Fibroblast of lung (primary cell): ENCODE data around the gene CROCC2.

Experiments used
- EZH2 ChIP-seq: IDR thresholded peaks from 2 replicates; pipeline ENCODE4 v1.5.1; 2012; ENCODE audit warnings: low read length, control low read depth, mild to moderate bottlenecking; ENCODE audit errors: missing control alignments
- TF ChIP-seq, protein P1 (sequence below), 2 donors: IDR thresholded peaks in 1 of 2; conservative IDR thresholded peaks in 1 of 2; 1 replicate in 1 of 2; 2 replicates in 1 of 2; pipeline ENCODE4 v1.5.1; 2011 to 2012; ENCODE audit warnings: low read length in 2 of 2, control low read depth in 1 of 2, inconsistent platforms in 1 of 2, low read depth in 1 of 2, mild to moderate bottlenecking in 1 of 2

DNA sequence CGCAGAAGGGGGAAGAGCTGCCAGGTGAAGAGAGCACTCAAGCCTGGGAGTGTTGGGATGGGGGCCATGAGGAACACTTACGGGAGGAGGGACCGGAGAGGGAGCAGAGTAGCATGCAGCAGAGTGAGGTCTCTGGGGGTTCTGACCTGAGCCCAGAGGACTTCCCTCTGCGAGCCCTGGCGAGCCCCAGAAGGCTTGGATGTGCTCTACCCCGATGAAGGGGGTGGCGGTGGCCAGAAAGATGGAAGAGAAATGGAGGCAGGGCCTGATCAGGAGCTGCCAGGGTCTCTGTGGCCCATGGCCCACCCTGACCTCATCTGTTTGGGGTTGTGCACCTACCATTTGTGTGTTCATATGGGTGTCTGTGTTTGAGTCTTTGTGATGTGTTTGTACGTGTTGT lies 42.0 kb downstream of the CROCC2 start:
- TF ChIP-seq, protein P1, sequence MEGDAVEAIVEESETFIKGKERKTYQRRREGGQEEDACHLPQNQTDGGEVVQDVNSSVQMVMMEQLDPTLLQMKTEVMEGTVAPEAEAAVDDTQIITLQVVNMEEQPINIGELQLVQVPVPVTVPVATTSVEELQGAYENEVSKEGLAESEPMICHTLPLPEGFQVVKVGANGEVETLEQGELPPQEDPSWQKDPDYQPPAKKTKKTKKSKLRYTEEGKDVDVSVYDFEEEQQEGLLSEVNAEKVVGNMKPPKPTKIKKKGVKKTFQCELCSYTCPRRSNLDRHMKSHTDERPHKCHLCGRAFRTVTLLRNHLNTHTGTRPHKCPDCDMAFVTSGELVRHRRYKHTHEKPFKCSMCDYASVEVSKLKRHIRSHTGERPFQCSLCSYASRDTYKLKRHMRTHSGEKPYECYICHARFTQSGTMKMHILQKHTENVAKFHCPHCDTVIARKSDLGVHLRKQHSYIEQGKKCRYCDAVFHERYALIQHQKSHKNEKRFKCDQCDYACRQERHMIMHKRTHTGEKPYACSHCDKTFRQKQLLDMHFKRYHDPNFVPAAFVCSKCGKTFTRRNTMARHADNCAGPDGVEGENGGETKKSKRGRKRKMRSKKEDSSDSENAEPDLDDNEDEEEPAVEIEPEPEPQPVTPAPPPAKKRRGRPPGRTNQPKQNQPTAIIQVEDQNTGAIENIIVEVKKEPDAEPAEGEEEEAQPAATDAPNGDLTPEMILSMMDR (conservative IDR thresholded peaks at IDR 0.05 in 1 of 2, IDR thresholded peaks at IDR 0.05 in 1 of 2; ENCODE audit: low read depth in 1 of 2, low read length in 2 of 2): no peak
- no peak for TF ChIP-seq EZH2
